Jurkat, Clone E6-1 (cell line): ENCODE results near the gene TRAF3IP1.
"Not testable (repeated sequence)": the region's sequence is repeated elsewhere in the genome, so short reads cannot be mapped to it uniquely, and the experiment has no call there.

Experiments
- DNase-seq: peaks from one replicate; pipeline ENCODE4 v3.0.0-alpha.2; 2011; ENCODE audit warnings: low read depth, low spot score
- H3K4me3 ChIP-seq: 2 replicates; pipeline ENCODE4 v1.5.1; 2011; ENCODE audit warnings: mild to moderate bottlenecking, low read length, control low read depth, moderate library complexity

Gene TRAF3IP1

GRCh38 chr2:238397356-238397755 is 77.0 kb downstream of the TRAF3IP1 start:
- H3K4me3 ChIP-seq = no peak overlapping the region
- DNase-seq = no peak

DNA sequence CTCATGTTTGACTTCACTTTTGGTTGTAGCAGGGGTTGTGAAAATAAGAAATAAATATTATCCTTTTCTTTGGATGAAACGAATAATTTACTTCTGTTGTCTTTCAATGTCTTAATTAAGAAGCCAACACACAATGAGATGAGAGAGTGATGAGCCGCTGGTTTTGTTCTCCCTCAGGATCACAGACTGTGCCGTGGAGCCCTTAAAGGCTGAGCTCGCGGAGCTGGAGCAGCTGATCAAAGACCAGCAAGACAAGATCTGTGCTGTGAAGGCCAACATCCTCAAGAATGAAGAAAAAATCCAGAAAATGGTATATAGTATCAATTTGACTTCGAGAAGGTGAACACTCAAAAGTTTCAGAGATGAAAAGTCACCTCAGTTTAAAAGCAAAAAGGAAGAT is 78.3 kb downstream of the TRAF3IP1 start:
- H3K4me3 ChIP-seq = no peak overlapping the region
- no peak for DNase-seq

DNA sequence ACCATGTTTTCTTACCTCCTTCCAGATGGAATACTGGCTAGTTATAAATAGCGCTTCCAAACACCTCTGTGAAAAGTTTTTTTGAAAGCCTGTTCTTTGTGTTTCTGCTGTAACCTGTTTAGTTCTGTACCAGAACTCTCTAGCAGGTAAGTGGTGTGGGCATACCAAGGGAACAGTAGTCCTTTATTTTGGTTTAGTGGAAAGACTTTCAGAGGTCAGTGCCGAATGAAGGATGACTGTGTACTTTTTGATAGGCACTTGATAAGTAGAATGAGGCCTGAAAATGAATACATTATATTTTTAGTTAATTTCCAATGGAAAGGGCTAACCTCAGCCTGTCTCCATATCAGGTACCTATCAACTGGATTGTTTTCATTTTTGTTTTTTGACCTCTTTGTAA is 78.8 kb downstream of the TRAF3IP1 start:
- no peak overlapping the region for H3K4me3 ChIP-seq
- no peak for DNase-seq

DNA sequence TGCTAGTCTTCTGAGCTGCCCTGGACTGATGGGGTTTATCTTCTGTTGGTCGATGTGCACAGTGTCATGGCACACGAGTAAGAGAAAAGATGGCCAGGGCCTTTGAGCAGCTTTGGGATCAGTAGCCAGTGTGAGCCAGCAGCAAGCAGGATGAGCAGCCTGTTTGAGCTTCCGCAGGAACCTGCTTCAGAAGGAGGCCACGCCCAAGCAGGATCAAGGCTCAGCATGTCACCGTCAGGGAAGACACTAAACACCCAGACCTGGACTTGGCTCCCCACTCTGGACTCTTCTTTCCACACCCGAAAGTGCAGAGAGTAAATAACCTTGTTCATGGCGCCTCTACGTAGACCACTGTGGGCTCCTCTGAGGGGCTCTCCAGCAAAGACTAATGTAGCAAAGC is 81.2 kb downstream of the TRAF3IP1 start:
- no peak overlapping the region for H3K4me3 ChIP-seq
- no peak for DNase-seq

GRCh38 chr2:238403632-238404405 is 83.5 kb downstream of the TRAF3IP1 start:
- no peak for DNase-seq
- H3K4me3 ChIP-seq = no peak overlapping the region

DNA sequence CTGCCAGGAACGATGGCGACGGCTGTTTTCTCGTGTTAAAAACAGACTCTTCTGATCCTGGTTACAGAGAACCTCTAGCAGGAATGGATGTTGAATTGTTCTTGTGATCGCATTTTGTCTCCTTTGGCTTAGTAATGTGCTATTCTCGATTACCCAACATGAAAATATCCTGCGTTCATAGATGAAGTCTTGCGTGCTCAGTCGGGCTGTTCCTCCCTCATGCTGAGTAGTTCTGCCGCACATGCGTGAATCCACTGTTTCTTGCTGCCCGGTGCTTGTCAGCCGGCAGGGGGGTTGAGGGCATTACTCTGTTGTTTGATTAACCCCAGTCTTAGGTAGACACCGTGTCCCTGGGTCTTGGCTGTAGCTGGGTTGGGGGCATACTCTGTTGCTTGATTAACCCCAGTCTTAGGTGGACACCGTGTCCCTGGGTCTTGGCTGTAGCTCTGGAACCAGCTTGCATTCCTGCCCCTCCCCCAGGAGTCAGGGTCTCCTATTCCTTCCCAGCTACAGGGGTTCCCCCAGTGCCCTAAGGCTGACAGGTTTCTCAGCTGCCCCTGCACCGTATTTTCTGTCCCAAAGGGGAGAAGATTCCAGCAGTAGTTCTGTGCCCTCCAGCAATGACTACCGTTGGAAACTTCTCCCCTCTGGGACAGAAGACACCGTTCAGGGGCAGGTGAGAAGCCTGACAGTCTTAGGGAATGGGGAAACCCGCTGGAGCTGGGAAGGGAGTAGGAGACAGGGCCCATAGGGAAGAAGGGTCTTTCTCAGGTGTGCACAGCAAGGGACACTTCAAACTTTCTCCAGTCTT is 84.3 kb downstream of the TRAF3IP1 start:
- H3K4me3 ChIP-seq = no peak overlapping the region
- DNase-seq = no peak

- not testable (repeated sequence) for DNase-seq, H3K4me3 ChIP-seq
These were observed 84.9 kb downstream of the TRAF3IP1 start for GRCh38 chr2:238405217-238405555.

GRCh38 chr2:238406221-238406997 is 86.1 kb downstream of the TRAF3IP1 start:
- H3K4me3 ChIP-seq = no peak overlapping the region
- no peak for DNase-seq

GRCh38 chr2:238406998-238407285 is 86.6 kb downstream of the TRAF3IP1 start:
- no peak for DNase-seq
- H3K4me3 ChIP-seq = no peak overlapping the region

DNA sequence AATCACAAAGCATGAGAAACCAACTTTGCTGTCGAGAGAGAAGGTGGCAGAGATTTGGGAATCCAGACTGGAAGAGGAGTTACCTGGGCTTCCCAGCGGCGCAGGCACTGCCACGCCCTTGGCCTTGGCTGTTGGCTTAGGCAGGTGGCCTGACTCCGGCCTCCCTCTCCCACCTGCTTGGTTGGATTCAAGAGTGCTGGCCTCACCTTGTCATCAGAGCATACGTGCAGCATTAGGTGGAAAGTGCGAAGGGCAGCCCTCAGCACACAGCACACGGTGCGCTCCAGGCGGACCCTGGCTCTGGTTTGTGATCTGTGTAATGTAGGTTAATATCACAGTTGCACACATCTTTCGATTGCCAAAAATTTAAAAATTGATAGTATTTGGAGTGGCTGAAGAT is 87.2 kb downstream of the TRAF3IP1 start:
- H3K4me3 ChIP-seq = no peak overlapping the region
- no peak for DNase-seq

- H3K4me3 ChIP-seq = no peak overlapping the region
- no peak for DNase-seq
These were observed 88.5 kb downstream of the TRAF3IP1 start for GRCh38 chr2:238408615-238409340.

- no peak overlapping the region for H3K4me3 ChIP-seq
- DNase-seq = no peak
These were observed 89.3 kb downstream of the TRAF3IP1 start for GRCh38 chr2:238409341-238410199.

DNA sequence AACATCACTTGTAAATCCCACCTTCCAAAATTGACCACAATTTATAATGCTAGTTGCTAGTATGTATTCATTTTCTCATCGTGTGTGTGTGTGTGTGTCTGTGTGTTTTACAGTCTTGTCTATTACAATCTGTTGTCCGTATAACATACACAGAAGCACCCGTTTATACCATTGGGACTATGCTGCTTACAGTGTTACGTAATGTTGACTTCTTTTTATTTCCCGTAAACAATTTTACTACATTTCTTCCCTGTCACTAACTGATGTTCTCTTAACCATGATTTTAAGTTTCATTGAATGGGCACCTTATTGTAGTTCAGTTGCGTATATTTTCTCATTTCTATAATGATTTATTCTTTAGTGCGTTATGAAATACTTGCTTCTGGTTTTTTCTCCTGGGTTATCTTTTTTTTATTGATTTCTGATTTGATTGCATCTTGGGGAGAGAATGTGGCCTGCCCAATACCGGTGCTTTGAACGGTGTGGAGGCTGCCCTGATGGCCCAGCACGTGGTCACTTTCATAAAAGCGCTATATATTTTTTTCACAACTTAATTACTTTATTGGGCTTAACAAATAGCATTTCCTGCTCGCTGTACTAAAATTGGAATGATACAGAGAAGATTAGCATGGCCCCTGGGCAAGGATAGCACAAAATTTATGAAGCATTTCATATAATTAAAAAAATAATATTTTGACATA is 91.9 kb downstream of the TRAF3IP1 start:
- H3K4me3 ChIP-seq = no peak overlapping the region

GRCh38 chr2:238413368-238413767 is 93.0 kb downstream of the TRAF3IP1 start:
- no peak for DNase-seq
- no peak overlapping the region for H3K4me3 ChIP-seq

More for the DNA sequence above, 91.9 kb downstream of the TRAF3IP1 start:
- DNase-seq = no peak

GRCh38 chr2:238415036-238415764 is 94.9 kb downstream of the TRAF3IP1 start:
- no peak for DNase-seq
- H3K4me3 ChIP-seq = no peak overlapping the region

DNA sequence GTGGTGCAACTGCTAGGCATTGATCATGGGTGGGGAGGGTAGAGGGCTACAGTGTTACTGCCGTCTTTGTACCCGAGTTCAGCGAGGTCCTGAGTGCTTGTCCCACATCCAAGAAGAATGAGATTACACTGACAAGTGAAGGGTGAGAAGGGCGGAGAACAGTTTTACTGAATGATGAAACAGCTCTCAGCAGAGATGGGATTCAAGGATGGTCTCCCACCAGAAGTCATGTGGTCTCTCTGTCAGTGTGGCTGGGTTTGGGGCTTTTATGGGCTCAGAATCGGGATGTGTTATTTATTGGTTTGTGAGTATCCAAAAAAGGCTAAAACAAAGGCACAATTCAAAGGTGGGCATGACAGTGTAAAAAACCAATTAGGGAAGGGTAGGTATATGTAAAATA is 95.6 kb downstream of the TRAF3IP1 start:
- DNase-seq = no peak
- H3K4me3 ChIP-seq = no peak overlapping the region

- no peak for DNase-seq
These were observed 98.1 kb downstream of the TRAF3IP1 start for GRCh38 chr2:238418196-238418998.

More at GRCh38 chr2:238418196-238418998, 98.1 kb downstream of the TRAF3IP1 start:
- no peak overlapping the region for H3K4me3 ChIP-seq
